H1 (cell line): ENCODE results near the gene NWD2. TPM values are rescaled to one million over a fixed set of nuclear protein-coding genes. Genes with fewer than 3 reads are reported as not detected.

ENCODE experiments used
- CTCF ChIA-PET: fragments of 300-600 bp; sonication (Branson Sonifier 250); formaldehyde crosslinking; loops from one replicate; lab custom pipeline; 2021; ENCODE audit not compliant: partially characterized antibody; lab: Charles Lee
- POLR2A ChIA-PET: fragments of 300-600 bp; sonication (Branson Sonifier 250); formaldehyde crosslinking; loops from one replicate; lab custom pipeline; 2021; ENCODE audit warnings: inconsistent platforms; ENCODE audit not compliant: partially characterized antibody; lab: Charles Lee
- DNase-seq, 2 experiments: peaks; one replicate each; pipeline versions ENCODE4 v3.0.0 to v3.0.0-alpha.2; 2010 to 2022; ENCODE audit warnings: low spot score in 2 of 2, low read depth in 1 of 2, mixed read lengths in 1 of 2
- FAIRE-seq: peaks from 2 replicates; lab custom pipeline; 2011; peaks lifted over from hg19 to GRCh38; lab: Jason Lieb, UNC
- H2AFZ ChIP-seq: 2 replicates; pipeline ENCODE4 v1.8.1; 2012; ENCODE audit warnings: low read length, inconsistent platforms
- H2AK5ac ChIP-seq: 2 replicates; pipeline ENCODE4 v1.6.1; 2013; ENCODE audit warnings: low read depth, low read length
- H2BK120ac ChIP-seq: replicated peaks from 2 replicates; pipeline ENCODE3; 2013; ENCODE audit warnings: low read depth, low read length, inconsistent platforms
- H2BK12ac ChIP-seq: 2 replicates; pipeline ENCODE4 v1.6.1; 2013; ENCODE audit warnings: low read depth, low read length
- H2BK15ac ChIP-seq: 2 replicates; pipeline ENCODE4 v1.6.1; 2013; ENCODE audit warnings: low read length
- H2BK20ac ChIP-seq: 2 replicates; pipeline ENCODE4 v1.6.1; 2013; ENCODE audit warnings: low read length
- H2BK5ac ChIP-seq: 2 replicates; pipeline ENCODE4 v1.6.1; 2013; ENCODE audit warnings: low read depth, low read length
- H3K14ac ChIP-seq: 2 replicates; pipeline ENCODE4 v1.6.1; 2013; ENCODE audit warnings: inconsistent platforms; ENCODE audit not compliant: insufficient read length
- H3K18ac ChIP-seq: 2 replicates; pipeline ENCODE4 v1.6.1; 2013; ENCODE audit warnings: low read length; ENCODE audit errors: extremely low read depth
- H3K23ac ChIP-seq: 2 replicates; pipeline ENCODE4 v1.6.1; 2013; ENCODE audit warnings: inconsistent platforms; ENCODE audit not compliant: insufficient read length
- H3K23me2 ChIP-seq: 2 replicates; pipeline ENCODE4 v1.6.1; 2013; ENCODE audit warnings: low read depth, low read length
- H3K27ac ChIP-seq: 2 replicates; pipeline ENCODE4 v1.6.1; 2011; ENCODE audit warnings: low read depth, low read length, inconsistent platforms
- H3K27me3 ChIP-seq, 4 experiments: replicated peaks in 1 of 4; 1 replicate in 1 of 4; 2 replicates in 3 of 4; pipeline versions ENCODE4 v1.6.1 to v1.8.1; 2011 to 2013; ENCODE audit warnings: low read length in 3 of 4, mild to moderate bottlenecking in 3 of 4, inconsistent platforms in 2 of 4, mixed read lengths in 2 of 4, moderate library complexity in 1 of 4; ENCODE audit not compliant: control insufficient read depth in 3 of 4, insufficient read depth in 3 of 4; ENCODE audit errors: extremely low read depth in 1 of 4
- H3K36me3 ChIP-seq, 4 experiments: 2 replicates each; pipeline versions ENCODE4 v1.6.1 to v1.8.1; 2011 to 2013; ENCODE audit warnings: mild to moderate bottlenecking in 4 of 4, low read length in 3 of 4, moderate library complexity in 2 of 4, control low read depth in 1 of 4, inconsistent platforms in 1 of 4; ENCODE audit not compliant: insufficient read depth in 4 of 4, control insufficient read depth in 2 of 4
- H3K4ac ChIP-seq: replicated peaks from 2 replicates; pipeline ENCODE3; 2013; ENCODE audit warnings: low read length, low read depth, mixed read lengths, inconsistent platforms; ENCODE audit not compliant: insufficient read length
- H3K4me1 ChIP-seq, 4 experiments: replicated peaks in 1 of 4; 1 replicate in 1 of 4; 2 replicates in 3 of 4; pipeline versions ENCODE4 v1.6.1 to v1.8.1; 2011 to 2013; ENCODE audit warnings: low read length in 3 of 4, inconsistent platforms in 2 of 4, mixed read lengths in 1 of 4; ENCODE audit not compliant: insufficient read depth in 4 of 4, control insufficient read depth in 3 of 4
- H3K4me2 ChIP-seq, 2 experiments: 2 replicates each; pipeline versions ENCODE4 v1.6.1 to v1.8.1; 2011 to 2013; ENCODE audit warnings: low read depth in 2 of 2, low read length in 2 of 2, control low read depth in 1 of 2, inconsistent platforms in 1 of 2, mild to moderate bottlenecking in 1 of 2; ENCODE audit not compliant: insufficient read depth in 1 of 2
- H3K4me3 ChIP-seq, 4 experiments: fragments of 200-600, 300-600 bp in 1 of 4; sonication (generic), shearing (Covaris generic), sonication (Bioruptor Twin) in 1 of 4; 2 replicates each; pipeline versions ENCODE4 v1.5.1 to v1.8.1; 2011 to 2016; ENCODE audit warnings: low read length in 4 of 4, low read depth in 3 of 4, control low read depth in 2 of 4, inconsistent platforms in 2 of 4, mild to moderate bottlenecking in 2 of 4, mixed read lengths in 1 of 4, moderate library complexity in 1 of 4; ENCODE audit not compliant: insufficient read depth in 2 of 4; ENCODE audit errors: extremely low read depth in 1 of 4
- H3K56ac ChIP-seq: replicated peaks from 2 replicates; pipeline ENCODE3; 2013; ENCODE audit warnings: low read depth, mild to moderate bottlenecking, mixed read lengths, low read length, inconsistent platforms; ENCODE audit not compliant: insufficient read length
- H3K79me1 ChIP-seq: 2 replicates; pipeline ENCODE4 v1.6.1; 2013; ENCODE audit warnings: low read depth, low read length, control low read depth
- H3K79me2 ChIP-seq, 2 experiments: 2 replicates each; pipeline versions ENCODE4 v1.6.1 to v1.8.1; 2012 to 2013; ENCODE audit warnings: low read length in 2 of 2, mild to moderate bottlenecking in 2 of 2, inconsistent platforms in 1 of 2; ENCODE audit not compliant: insufficient read depth in 2 of 2, control insufficient read depth in 1 of 2
- H3K9ac ChIP-seq, 4 experiments: replicated peaks in 1 of 4; 1 replicate in 1 of 4; 2 replicates in 3 of 4; pipeline versions ENCODE4 v1.6.1 to v1.8.1; 2011 to 2013; ENCODE audit warnings: low read depth in 3 of 4, low read length in 3 of 4, control low read depth in 2 of 4, mild to moderate bottlenecking in 2 of 4, moderate library complexity in 2 of 4, inconsistent platforms in 1 of 4; ENCODE audit errors: extremely low read depth in 1 of 4
- H3K9me3 ChIP-seq, 2 experiments: 2 replicates each; pipeline versions ENCODE4 v1.6.1 to v1.8.1; 2012 to 2013; ENCODE audit warnings: mild to moderate bottlenecking in 2 of 2, moderate library complexity in 2 of 2, control low read depth in 1 of 2, inconsistent platforms in 1 of 2, low read depth in 1 of 2, low read length in 1 of 2, mixed read lengths in 1 of 2; ENCODE audit not compliant: insufficient read depth in 2 of 2
- H4K20me1 ChIP-seq, 2 experiments: replicated peaks in 1 of 2; 2 replicates each; pipeline versions ENCODE3 to v1.8.1; 2011 to 2013; ENCODE audit warnings: inconsistent platforms in 2 of 2, low read length in 2 of 2, mild to moderate bottlenecking in 1 of 2; ENCODE audit not compliant: insufficient read depth in 2 of 2, control insufficient read depth in 1 of 2
- H4K5ac ChIP-seq: 2 replicates; pipeline ENCODE4 v1.6.1; 2013; ENCODE audit warnings: low read length, low read depth, mixed read lengths, inconsistent platforms; ENCODE audit not compliant: insufficient read length
- H4K8ac ChIP-seq: 2 replicates; pipeline ENCODE4 v1.8.0; 2013; ENCODE audit warnings: mild to moderate bottlenecking, moderate library complexity, low read length, inconsistent platforms; ENCODE audit not compliant: insufficient read depth; ENCODE audit errors: extremely low read depth
- H4K91ac ChIP-seq: replicated peaks from 2 replicates; pipeline ENCODE3; 2013; ENCODE audit warnings: low read length, mixed read lengths, inconsistent platforms; ENCODE audit not compliant: insufficient read length
- BCL11A ChIP-seq, 2 experiments: IDR thresholded peaks; one replicate each; pipeline ENCODE4 v1.6.1; 2011; ENCODE audit warnings: low read depth in 2 of 2, low read length in 2 of 2, mild to moderate bottlenecking in 2 of 2
- CBX8 ChIP-seq: fragments of 300-800, 300-1000 bp; sonication (generic); IDR thresholded peaks from 2 replicates; pipeline ENCODE4 v1.7.1; 2016; ENCODE audit warnings: low read depth, low read length, borderline replicate concordance
- EZH2 ChIP-seq: fragments of 200-600 bp; sonication (generic); IDR thresholded peaks from 2 replicates; pipeline ENCODE4 v1.7.1; 2012; ENCODE audit warnings: low read depth, mild to moderate bottlenecking, moderate library complexity, low read length, inconsistent platforms; ENCODE audit not compliant: severe bottlenecking
- FOSL1 ChIP-seq: IDR thresholded peaks from 2 replicates; pipeline ENCODE4 v1.6.1; 2011; ENCODE audit warnings: mild to moderate bottlenecking, low read depth, low read length, moderate library complexity; ENCODE audit not compliant: insufficient read depth
- MAFK ChIP-seq: IDR thresholded peaks from 2 replicates; pipeline ENCODE4 v1.6.1; 2012; ENCODE audit warnings: low read depth, mild to moderate bottlenecking, improper control_type of control experiment, low read length
- MAX ChIP-seq: IDR thresholded peaks from 2 replicates; pipeline ENCODE4 v1.6.1; 2012; ENCODE audit warnings: inconsistent platforms
- POU5F1 ChIP-seq: IDR thresholded peaks from 2 replicates; pipeline ENCODE4 v1.6.1; 2011; ENCODE audit warnings: low read depth, mild to moderate bottlenecking, low read length, moderate library complexity
- RFX5 ChIP-seq: IDR thresholded peaks from 2 replicates; pipeline ENCODE4 v1.6.1; 2011; ENCODE audit warnings: low read depth, low read length, improper control_type of control experiment, borderline replicate concordance
- RNF2 ChIP-seq: fragments of 200-900, 300-1000 bp; sonication (generic); IDR thresholded peaks from 2 replicates; pipeline ENCODE4 v1.7.1; 2016; ENCODE audit warnings: borderline replicate concordance, low read depth, mild to moderate bottlenecking, antibody characterized with exemption, low read length; ENCODE audit not compliant: poor library complexity, severe bottlenecking; ENCODE audit errors: missing control alignments
- SUZ12 ChIP-seq: fragments of 200-600 bp; sonication (generic); IDR thresholded peaks from 2 replicates; pipeline ENCODE4 v1.6.1; 2012; ENCODE audit warnings: mild to moderate bottlenecking, inconsistent platforms, low read length, moderate library complexity, mixed read lengths
- TAF1 ChIP-seq: IDR thresholded peaks from 2 replicates; pipeline ENCODE4 v1.6.1; 2011; ENCODE audit warnings: mild to moderate bottlenecking, low read depth, low read length
- TBP ChIP-seq: IDR thresholded peaks from 2 replicates; pipeline ENCODE4 v1.6.1; 2011; ENCODE audit warnings: low read depth, low read length, improper control_type of control experiment
- USF2 ChIP-seq: IDR thresholded peaks from 2 replicates; pipeline ENCODE4 v1.6.1; 2011; ENCODE audit warnings: low read length, improper control_type of control experiment
- YY1 ChIP-seq: IDR thresholded peaks from 2 replicates; pipeline ENCODE4 v1.6.1; 2011; ENCODE audit warnings: low read depth, mild to moderate bottlenecking, low read length
- WGBS, 2 experiments: shearing (Covaris generic) in 1 of 2; methylation state at CpG; one replicate each; pipeline versions ENCODE4 v1.1.6 to v1.1.7; 2013 to 2015; ENCODE audit warnings: low lambda C conversion rate in 2 of 2, mixed read lengths in 2 of 2, inconsistent platforms in 1 of 2, low coverage in 1 of 2, missing lambda C conversion rate in 1 of 2; ENCODE audit not compliant: insufficient replicate concordance in 2 of 2, insufficient coverage in 1 of 2, insufficient read length in 1 of 2; ENCODE audit errors: extremely low coverage in 1 of 2, missing lambda C conversion rate in 1 of 2; 5-methylcytosine and 5-hydroxymethylcytosine counted together
- polyA plus RNA-seq, 7 experiments: library from polyadenylated mRNA; depleted of rRNA in 3 of 7; stranded (reverse) in 5 of 7; unstranded in 2 of 7; fragments of >200 nt in 5 of 7; fragments of 200-250 nt in 2 of 7; gene quantifications; 1 replicate in 5 of 7; 2 replicates in 1 of 7; 4 replicates in 1 of 7; pipeline versions ENCODE4 v1.2.1 to v1.2.3, GENCODE V29; 2011 to 2013; ENCODE audit warnings: missing spikeins in 2 of 7, mixed read lengths in 2 of 7
- total RNA-seq: library from RNA; stranded (reverse); fragmentation: NEBNext Ultra II Directional; extraction: Animal tissue kit (Norgen Biotek cat#: 25700); gene quantifications from 2 replicates; pipeline ENCODE4 v1.2.1, GENCODE V29; 2021

NWD2 gene
- total and polyA plus RNA-seq, 2 of the 8 experiments (the other 6 are each of a cell fraction or from before 2014, with no cell fraction given), result under 0.01 TPM; not detected in 1

GRCh38 chr4:37442062-37442323, 197.4 kb downstream of the NWD2 start:
- Histone ChIP-seq H3K4me2 (no peak overlapping the region), H3K9ac (no peak overlapping the region), H3K18ac (no peak overlapping the region), H2BK15ac (no peak overlapping the region), H3K79me1 (no peaks in the 10 kb centered on the region), H3K4me1 (no peaks in the 10 kb centered on the region), H3K23me2 (no peaks in the 10 kb centered on the region), H2BK5ac (no peak overlapping the region), H3K4ac (no peak overlapping the region), H3K4me3 (no peak overlapping the region), H2BK20ac (no peak overlapping the region), H2AK5ac (no peak overlapping the region), H4K20me1 (no peaks in the 10 kb centered on the region), H3K79me2 (no peaks in the 10 kb centered on the region), H4K91ac (no peak overlapping the region), H3K23ac (no peak overlapping the region), H3K27me3 (no peaks in the 10 kb centered on the region), H2BK12ac (no peak overlapping the region), H4K5ac (no peak overlapping the region), H3K36me3 (no peaks in the 10 kb centered on the region; a peak in 1 of 8 replicates), H2BK120ac (no peak overlapping the region), H3K9me3 (no peaks in the 10 kb centered on the region), H3K14ac (no peak overlapping the region), H3K56ac (no peak overlapping the region), H3K27ac (no peak overlapping the region), H4K8ac (no peak overlapping the region), H2AFZ (no peak overlapping the region)
- DNase-seq (no peak), FAIRE-seq (no peak)
- 92% methylated on average over 1 of the region's 1 CpG; no CpG with 5 or more reads in 1 of the 2 experiments for WGBS, 2 experiments
- POLR2A ChIA-PET, result no interaction called here
- CTCF ChIA-PET, result interaction anchor here (0.5 to 4.7 kb wide), 3 partner anchors 11 to 1318 kb away, joined by 3 to 22 read pairs (median 22); a partner anchor contains a TSS
- TF ChIP-seq TBP (no peak), RFX5 (no peak), TAF1 (no peak), USF2 (no peak), SUZ12 (no peak), EZH2 (no peak), RNF2 (no peak), POU5F1 (no peak), CBX8 (no peak), MAX (no peak), FOSL1 (no peak), YY1 (no peak), BCL11A (IDR thresholded peaks at IDR 0.05; ENCODE audit: low read depth in 2 of 2, low read length in 2 of 2) (no peak), MAFK (no peak)
